Astrocyte (in vitro differentiated cells and primary cell): ENCODE measurements around the gene CMTM8.

ENCODE experiments used
- CTCF ChIP-seq: IDR thresholded peaks from 2 replicates; pipeline ENCODE4 v1.5.1; 2011; ENCODE audit warnings: low read depth, mild to moderate bottlenecking, inconsistent platforms, low read length, moderate library complexity; ENCODE audit not compliant: insufficient read depth
- EZH2 ChIP-seq: IDR thresholded peaks from 2 replicates; pipeline ENCODE4 v1.6.1; 2012; ENCODE audit warnings: mild to moderate bottlenecking, low read length, inconsistent platforms; ENCODE audit not compliant: insufficient read depth

DNA sequence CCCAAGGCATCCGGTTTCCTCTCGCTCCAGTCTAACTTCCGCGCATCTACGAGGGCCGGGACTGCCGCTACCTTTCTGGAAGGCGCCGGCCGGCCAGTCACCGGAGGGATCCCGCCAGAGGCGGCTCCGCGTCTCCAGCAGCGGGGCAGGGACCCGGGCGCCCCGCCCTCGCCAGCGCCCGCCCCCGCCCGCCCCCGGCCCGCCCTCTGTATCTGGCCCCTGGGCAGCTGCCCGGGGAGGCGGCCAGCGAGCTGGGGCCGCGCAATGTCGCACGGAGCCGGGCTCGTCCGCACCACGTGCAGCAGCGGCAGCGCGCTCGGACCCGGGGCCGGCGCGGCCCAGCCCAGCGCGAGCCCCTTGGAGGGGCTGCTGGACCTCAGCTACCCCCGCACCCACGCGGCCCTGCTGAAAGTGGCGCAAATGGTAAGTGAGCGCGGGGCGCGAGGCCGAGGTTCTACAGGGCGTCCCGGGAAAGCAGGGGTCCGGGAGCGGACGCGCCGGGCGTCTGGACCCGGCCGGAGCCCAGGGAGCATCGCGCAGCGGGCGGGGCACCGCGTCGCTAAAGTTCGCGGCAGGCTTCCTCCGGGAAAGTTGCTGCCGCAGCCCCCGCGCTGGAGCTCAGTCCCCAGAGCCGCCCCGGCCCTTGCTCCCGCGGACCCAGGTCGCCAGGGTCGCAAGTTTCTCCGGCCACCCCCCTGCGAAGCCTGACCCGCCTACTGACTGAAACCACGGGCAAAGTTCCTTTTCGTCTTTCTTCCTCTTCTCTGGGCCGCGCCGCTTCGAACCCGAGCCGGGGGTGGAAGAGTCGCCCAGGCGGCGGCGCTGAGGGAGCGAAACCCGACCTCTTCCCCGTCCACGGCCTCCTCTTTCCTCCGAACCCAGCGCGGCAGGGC, 153.4 kb downstream of the CMTM8 start, which contains the start of gene CMTM7:
- TF ChIP-seq CTCF (no peak), EZH2 (no peak)
